A549 (cell line): ENCODE measurements around the gene PRUNE2.

Source experiments
- EP300 ChIP-seq, 2 experiments: fragments of >200 bp; sonication (Bioruptor Twin); formaldehyde crosslinking; IDR thresholded peaks; 2 replicates in 1 of 2; 3 replicates in 1 of 2; pipeline ENCODE4 v1.6.1; 2016 to 2017
- NFE2L2 ChIP-seq: fragments of 150-350 bp; conservative IDR thresholded peaks from 2 replicates; pipeline ENCODE4 v1.6.1; 2014; ENCODE audit warnings: low read length
- POLR2A ChIP-seq: IDR thresholded peaks from 2 replicates; pipeline ENCODE4 v1.6.1; 2012; ENCODE audit warnings: mild to moderate bottlenecking, low read length
- SMC3 ChIP-seq: fragments of >200 bp; sonication (Bioruptor Twin); formaldehyde crosslinking; IDR thresholded peaks from 3 replicates; pipeline ENCODE4 v1.6.1; 2018; ENCODE audit warnings: inconsistent platforms
- TF ChIP-seq, protein P1 (sequence below): fragments of >200 bp; sonication (Bioruptor Twin); formaldehyde crosslinking; IDR thresholded peaks from 3 replicates; pipeline ENCODE4 v1.5.1; 2016
- TF ChIP-seq, protein P2 (sequence below): fragments of >200 bp; sonication (Bioruptor Twin); formaldehyde crosslinking; IDR thresholded peaks from 3 replicates; pipeline ENCODE4 v1.6.1; 2016
- TF ChIP-seq, protein P3 (sequence below): IDR thresholded peaks from 2 replicates; pipeline ENCODE4 v1.6.1; 2012
- TF ChIP-seq, protein P4 (sequence below): fragments of 200-600 bp; sonication (generic); IDR thresholded peaks from 2 replicates; pipeline ENCODE4 v1.6.1; 2016; ENCODE audit warnings: antibody characterized with exemption, mild to moderate bottlenecking, moderate library complexity
- TF ChIP-seq, protein P5 (sequence below): fragments of 450-650 bp; IDR thresholded peaks from 2 replicates; pipeline ENCODE4 v1.6.1; 2014; ENCODE audit warnings: antibody characterized with exemption
- TF ChIP-seq, protein P6 (sequence below): fragments of 250-450 bp; sonication (Bioruptor Pico); IDR thresholded peaks from 2 replicates; pipeline ENCODE4 v1.5.0; 2021; ENCODE audit warnings: mild to moderate bottlenecking, moderate library complexity, borderline replicate concordance

DNA sequence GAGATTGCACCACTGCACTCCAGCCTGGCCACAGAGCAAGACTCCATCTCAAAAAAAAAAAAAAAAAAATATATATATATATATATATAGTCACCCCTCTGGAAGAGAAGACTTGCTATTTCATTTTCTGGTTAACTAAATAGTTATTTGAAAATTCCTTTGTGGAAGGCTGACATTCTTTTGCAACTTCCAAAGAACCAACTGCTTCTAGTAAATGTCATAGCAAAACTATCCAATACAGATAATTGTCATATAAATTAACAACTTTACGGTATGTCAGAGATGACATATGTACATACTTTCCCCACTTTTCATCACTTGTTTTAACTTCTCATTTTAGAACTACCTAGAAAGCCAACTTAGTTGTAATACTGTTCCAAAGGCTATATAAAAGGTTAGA is 50.9 kb downstream of the PRUNE2 start:
- TF ChIP-seq, protein P1, sequence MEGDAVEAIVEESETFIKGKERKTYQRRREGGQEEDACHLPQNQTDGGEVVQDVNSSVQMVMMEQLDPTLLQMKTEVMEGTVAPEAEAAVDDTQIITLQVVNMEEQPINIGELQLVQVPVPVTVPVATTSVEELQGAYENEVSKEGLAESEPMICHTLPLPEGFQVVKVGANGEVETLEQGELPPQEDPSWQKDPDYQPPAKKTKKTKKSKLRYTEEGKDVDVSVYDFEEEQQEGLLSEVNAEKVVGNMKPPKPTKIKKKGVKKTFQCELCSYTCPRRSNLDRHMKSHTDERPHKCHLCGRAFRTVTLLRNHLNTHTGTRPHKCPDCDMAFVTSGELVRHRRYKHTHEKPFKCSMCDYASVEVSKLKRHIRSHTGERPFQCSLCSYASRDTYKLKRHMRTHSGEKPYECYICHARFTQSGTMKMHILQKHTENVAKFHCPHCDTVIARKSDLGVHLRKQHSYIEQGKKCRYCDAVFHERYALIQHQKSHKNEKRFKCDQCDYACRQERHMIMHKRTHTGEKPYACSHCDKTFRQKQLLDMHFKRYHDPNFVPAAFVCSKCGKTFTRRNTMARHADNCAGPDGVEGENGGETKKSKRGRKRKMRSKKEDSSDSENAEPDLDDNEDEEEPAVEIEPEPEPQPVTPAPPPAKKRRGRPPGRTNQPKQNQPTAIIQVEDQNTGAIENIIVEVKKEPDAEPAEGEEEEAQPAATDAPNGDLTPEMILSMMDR, result no peak
- no peak for TF ChIP-seq SMC3
- no peak for TF ChIP-seq POLR2A
- TF ChIP-seq, protein P2, sequence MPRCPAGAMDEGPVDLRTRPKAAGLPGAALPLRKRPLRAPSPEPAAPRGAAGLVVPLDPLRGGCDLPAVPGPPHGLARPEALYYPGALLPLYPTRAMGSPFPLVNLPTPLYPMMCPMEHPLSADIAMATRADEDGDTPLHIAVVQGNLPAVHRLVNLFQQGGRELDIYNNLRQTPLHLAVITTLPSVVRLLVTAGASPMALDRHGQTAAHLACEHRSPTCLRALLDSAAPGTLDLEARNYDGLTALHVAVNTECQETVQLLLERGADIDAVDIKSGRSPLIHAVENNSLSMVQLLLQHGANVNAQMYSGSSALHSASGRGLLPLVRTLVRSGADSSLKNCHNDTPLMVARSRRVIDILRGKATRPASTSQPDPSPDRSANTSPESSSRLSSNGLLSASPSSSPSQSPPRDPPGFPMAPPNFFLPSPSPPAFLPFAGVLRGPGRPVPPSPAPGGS, result no peak
- no peak for TF ChIP-seq NFE2L2
- TF ChIP-seq, protein P3, sequence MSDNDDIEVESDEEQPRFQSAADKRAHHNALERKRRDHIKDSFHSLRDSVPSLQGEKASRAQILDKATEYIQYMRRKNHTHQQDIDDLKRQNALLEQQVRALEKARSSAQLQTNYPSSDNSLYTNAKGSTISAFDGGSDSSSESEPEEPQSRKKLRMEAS, result no peak
- TF ChIP-seq EP300 (IDR thresholded peaks at IDR 0.05), result no peak
- TF ChIP-seq, protein P4, sequence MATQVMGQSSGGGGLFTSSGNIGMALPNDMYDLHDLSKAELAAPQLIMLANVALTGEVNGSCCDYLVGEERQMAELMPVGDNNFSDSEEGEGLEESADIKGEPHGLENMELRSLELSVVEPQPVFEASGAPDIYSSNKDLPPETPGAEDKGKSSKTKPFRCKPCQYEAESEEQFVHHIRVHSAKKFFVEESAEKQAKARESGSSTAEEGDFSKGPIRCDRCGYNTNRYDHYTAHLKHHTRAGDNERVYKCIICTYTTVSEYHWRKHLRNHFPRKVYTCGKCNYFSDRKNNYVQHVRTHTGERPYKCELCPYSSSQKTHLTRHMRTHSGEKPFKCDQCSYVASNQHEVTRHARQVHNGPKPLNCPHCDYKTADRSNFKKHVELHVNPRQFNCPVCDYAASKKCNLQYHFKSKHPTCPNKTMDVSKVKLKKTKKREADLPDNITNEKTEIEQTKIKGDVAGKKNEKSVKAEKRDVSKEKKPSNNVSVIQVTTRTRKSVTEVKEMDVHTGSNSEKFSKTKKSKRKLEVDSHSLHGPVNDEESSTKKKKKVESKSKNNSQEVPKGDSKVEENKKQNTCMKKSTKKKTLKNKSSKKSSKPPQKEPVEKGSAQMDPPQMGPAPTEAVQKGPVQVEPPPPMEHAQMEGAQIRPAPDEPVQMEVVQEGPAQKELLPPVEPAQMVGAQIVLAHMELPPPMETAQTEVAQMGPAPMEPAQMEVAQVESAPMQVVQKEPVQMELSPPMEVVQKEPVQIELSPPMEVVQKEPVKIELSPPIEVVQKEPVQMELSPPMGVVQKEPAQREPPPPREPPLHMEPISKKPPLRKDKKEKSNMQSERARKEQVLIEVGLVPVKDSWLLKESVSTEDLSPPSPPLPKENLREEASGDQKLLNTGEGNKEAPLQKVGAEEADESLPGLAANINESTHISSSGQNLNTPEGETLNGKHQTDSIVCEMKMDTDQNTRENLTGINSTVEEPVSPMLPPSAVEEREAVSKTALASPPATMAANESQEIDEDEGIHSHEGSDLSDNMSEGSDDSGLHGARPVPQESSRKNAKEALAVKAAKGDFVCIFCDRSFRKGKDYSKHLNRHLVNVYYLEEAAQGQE, result no peak
- TF ChIP-seq, protein P5, sequence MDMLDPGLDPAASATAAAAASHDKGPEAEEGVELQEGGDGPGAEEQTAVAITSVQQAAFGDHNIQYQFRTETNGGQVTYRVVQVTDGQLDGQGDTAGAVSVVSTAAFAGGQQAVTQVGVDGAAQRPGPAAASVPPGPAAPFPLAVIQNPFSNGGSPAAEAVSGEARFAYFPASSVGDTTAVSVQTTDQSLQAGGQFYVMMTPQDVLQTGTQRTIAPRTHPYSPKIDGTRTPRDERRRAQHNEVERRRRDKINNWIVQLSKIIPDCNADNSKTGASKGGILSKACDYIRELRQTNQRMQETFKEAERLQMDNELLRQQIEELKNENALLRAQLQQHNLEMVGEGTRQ, result no peak
- TF ChIP-seq, protein P6, sequence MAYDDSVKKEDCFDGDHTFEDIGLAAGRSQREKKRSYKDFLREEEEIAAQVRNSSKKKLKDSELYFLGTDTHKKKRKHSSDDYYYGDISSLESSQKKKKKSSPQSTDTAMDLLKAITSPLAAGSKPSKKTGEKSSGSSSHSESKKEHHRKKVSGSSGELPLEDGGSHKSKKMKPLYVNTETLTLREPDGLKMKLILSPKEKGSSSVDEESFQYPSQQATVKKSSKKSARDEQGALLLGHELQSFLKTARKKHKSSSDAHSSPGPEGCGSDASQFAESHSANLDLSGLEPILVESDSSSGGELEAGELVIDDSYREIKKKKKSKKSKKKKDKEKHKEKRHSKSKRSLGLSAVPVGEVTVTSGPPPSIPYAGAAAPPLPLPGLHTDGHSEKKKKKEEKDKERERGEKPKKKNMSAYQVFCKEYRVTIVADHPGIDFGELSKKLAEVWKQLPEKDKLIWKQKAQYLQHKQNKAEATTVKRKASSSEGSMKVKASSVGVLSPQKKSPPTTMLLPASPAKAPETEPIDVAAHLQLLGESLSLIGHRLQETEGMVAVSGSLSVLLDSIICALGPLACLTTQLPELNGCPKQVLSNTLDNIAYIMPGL, result no peak
